ENCODE data around the gene KCNH8.

The KCNH8 gene

GRCh38 chr3:19547665-19548464 is 399.6 kb downstream of the KCNH8 start:
- Histone ChIP-seq H3K27ac (no peak overlapping the region), H3K36me3 (no peaks in the 10 kb centered on the region), H4K20me1 (no peaks in the 10 kb centered on the region), H3K9me3 (peaks cover 3% of the 10 kb centered on the region), H3K4me3 (no peak overlapping the region), H3K27me3 (no peaks in the 10 kb centered on the region), H3K4me2 (no peak overlapping the region), H3K4me1 (peaks cover 22% of the 10 kb centered on the region), H3K9ac (no peak overlapping the region)
- no peak for TF ChIP-seq Cebpa-rat (IDR thresholded peaks at IDR 0.05)

GRCh38 chr3:19559724-19560442 is 411.6 kb downstream of the KCNH8 start:
- Histone ChIP-seq H3K4me2 (peak overlapping the region; percentile 76), H3K27ac (peak overlapping the region; percentile 66)

GRCh38 chr3:19573644-19574043 is 425.3 kb downstream of the KCNH8 start:
- no peak overlapping the region for H3K4me3 ChIP-seq
- no peaks in the 10 kb centered on the region for H3K27me3 ChIP-seq
- no peaks in the 10 kb centered on the region for H3K36me3 ChIP-seq
- no peak overlapping the region for H3K27ac ChIP-seq
- H3K4me1 ChIP-seq = no peaks in the 10 kb centered on the region
- H3K9me3 ChIP-seq = peaks cover 5% of the 10 kb centered on the region; the same call in 1 of the 2 replicates
- H3K4me2 ChIP-seq = no peak overlapping the region
- no peak for TF ChIP-seq Cebpa-rat (IDR thresholded peaks at IDR 0.05)
- no peaks in the 10 kb centered on the region for H4K20me1 ChIP-seq
- no peak overlapping the region for H3K9ac ChIP-seq

More at GRCh38 chr3:19559724-19560442, 411.6 kb downstream of the KCNH8 start:
- TF ChIP-seq Cebpa-rat (IDR thresholded peaks at IDR 0.05) = no peak
- Histone ChIP-seq H3K9ac (peak overlapping the region; percentile 15; the same call in 1 of the 2 replicates), H3K4me3 (peak overlapping the region; percentile 16; the same call in 1 of the 2 replicates), H3K4me1 (peaks cover 33% of the 10 kb centered on the region), H4K20me1 (no peaks in the 10 kb centered on the region), H3K9me3 (peaks cover 19% of the 10 kb centered on the region), H3K27me3 (no peaks in the 10 kb centered on the region), H3K36me3 (no peaks in the 10 kb centered on the region)

GRCh38 chr3:19574268-19574667 is 426.0 kb downstream of the KCNH8 start:
- Histone ChIP-seq H4K20me1 (no peaks in the 10 kb centered on the region), H3K36me3 (no peaks in the 10 kb centered on the region), H3K27ac (no peak overlapping the region), H3K9ac (no peak overlapping the region), H3K4me2 (no peak overlapping the region), H3K4me1 (no peaks in the 10 kb centered on the region), H3K9me3 (peaks cover 5% of the 10 kb centered on the region; the same call in 1 of the 2 replicates), H3K27me3 (no peaks in the 10 kb centered on the region), H3K4me3 (no peak overlapping the region)
- no peak for TF ChIP-seq Cebpa-rat (IDR thresholded peaks at IDR 0.05)

DNA sequence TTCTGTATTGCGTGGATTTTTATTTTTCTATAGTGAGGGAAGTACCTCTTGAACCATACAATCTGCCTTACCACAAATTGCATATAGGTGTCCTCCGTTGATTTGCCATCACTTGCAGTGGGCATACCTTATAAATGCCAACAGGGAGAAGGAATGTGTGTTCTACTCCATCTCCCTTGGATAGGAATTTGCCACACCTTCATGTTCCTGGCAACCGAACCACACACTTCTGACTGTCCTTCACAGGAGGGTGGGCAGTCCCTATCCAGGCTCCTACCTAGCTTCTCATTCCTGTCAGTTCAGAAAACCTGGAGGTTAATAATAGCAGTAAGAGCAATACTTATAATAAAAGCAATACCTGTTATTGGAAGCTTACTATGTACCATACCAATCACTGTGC is 428.0 kb downstream of the KCNH8 start:
- Histone ChIP-seq H3K9me3 (peaks cover 5% of the 10 kb centered on the region; the same call in 1 of the 2 replicates), H3K36me3 (no peaks in the 10 kb centered on the region), H3K4me1 (no peaks in the 10 kb centered on the region), H3K27ac (no peak overlapping the region), H3K9ac (no peak overlapping the region), H4K20me1 (no peaks in the 10 kb centered on the region), H3K27me3 (no peaks in the 10 kb centered on the region), H3K4me2 (no peak overlapping the region), H3K4me3 (no peak overlapping the region)
- no peak for TF ChIP-seq Cebpa-rat (IDR thresholded peaks at IDR 0.05)
